ENCODE results near the gene GLYATL1B.
"Not testable (repeated sequence)": the region's sequence is repeated elsewhere in the genome, so short reads cannot be mapped to it uniquely, and the experiment has no call there.

GRCh38 chr11:59060096-59060495, 26.0 kb upstream of the GLYATL1B start:
- TF ChIP-seq CTCF (optimal IDR thresholded peaks at IDR 0.05 in 1 of 3, IDR thresholded peaks at IDR 0.05 in 1 of 3, conservative IDR thresholded peaks at IDR 0.05 in 1 of 3; ENCODE audit: extremely low read depth in 1 of 3, insufficient read depth in 2 of 3, low read length in 3 of 3); EZH2 (IDR thresholded peaks at IDR 0.05; ENCODE audit: low read length): not testable (repeated sequence)

Data from keratinocyte (primary cell).